ENCODE results near the gene URB1. TPM values are rescaled to one million over a fixed set of nuclear protein-coding genes. Genes with fewer than 3 reads are reported as not detected.

The URB1 gene
- total and polyA plus RNA-seq, 2 experiments from 2014 or later, result 7.7 to 44.1 TPM

GRCh38 chr21:32426592-32427051 lies 33.8 kb upstream of the URB1 start:
- ATAC-seq (no peak), DNase-seq (ENCODE audit: low spot score) (no peak)
- H3K27me3 ChIP-seq (ENCODE audit: insufficient read depth), result no peaks in the 10 kb centered on the region
- H3K4me2 ChIP-seq, result no peak overlapping the region
- no peaks in the 10 kb centered on the region for H3K36me3 ChIP-seq (ENCODE audit: insufficient read depth)
- H3K4me1 Mint-ChIP-seq, result peaks cover 13% of the 10 kb centered on the region
- H3K79me2 ChIP-seq (replicated peaks; ENCODE audit: insufficient read depth), result no peaks in the 10 kb centered on the region
- peaks cover 13% of the 10 kb centered on the region for H3K4me1 ChIP-seq (ENCODE audit: insufficient read depth)
- H3K9me3 Mint-ChIP-seq, result peaks cover 23% of the 10 kb centered on the region
- no peak overlapping the region for H3K27ac ChIP-seq (ENCODE audit: low read depth)
- no peaks in the 10 kb centered on the region for H3K9me2 ChIP-seq (ENCODE audit: insufficient read depth)
- no peak overlapping the region for H3K4me3 ChIP-seq
- H3K27me3 Mint-ChIP-seq (ENCODE audit: insufficient read depth, low read depth, poor library complexity), result peaks cover 3% of the 10 kb centered on the region
- H2AFZ ChIP-seq, result no peak overlapping the region
- H4K20me1 ChIP-seq (replicated peaks; ENCODE audit: insufficient read depth), result no peaks in the 10 kb centered on the region
- H3K36me3 Mint-ChIP-seq (ENCODE audit: low read depth), result peaks cover 17% of the 10 kb centered on the region
- H3F3A ChIP-seq (replicated peaks; ENCODE audit: low read depth), result no peaks in the 10 kb centered on the region
- H3K4me3 Mint-ChIP-seq, result no peak overlapping the region
- TF ChIP-seq ZNF331 (CRISPR knock-in tag; IDR thresholded peaks at IDR 0.05; ENCODE audit: low read depth), result no peak
- TF ChIP-seq CTCF (conservative IDR thresholded peaks at IDR 0.05; ENCODE audit: low read depth in 2 of 2), result no peak
- no peak for TF ChIP-seq NANOG (IDR thresholded peaks at IDR 0.05; ENCODE audit: borderline replicate concordance)
- no peak for TF ChIP-seq ZNF114 (CRISPR knock-in tag; IDR thresholded peaks at IDR 0.05)
- TF ChIP-seq REST (IDR thresholded peaks at IDR 0.05; ENCODE audit: unreplicated experiment), result no peak
- no peak for TF ChIP-seq EZH2phosphoT487 (IDR thresholded peaks at IDR 0.05; ENCODE audit: unreplicated experiment)
- TF ChIP-seq STAT1 (IDR thresholded peaks at IDR 0.05; ENCODE audit: unreplicated experiment), result no peak
- TF ChIP-seq CREB1 (CRISPR knock-in tag; IDR thresholded peaks at IDR 0.05; ENCODE audit: low read depth), result no peak
- TF ChIP-seq, protein P1, sequence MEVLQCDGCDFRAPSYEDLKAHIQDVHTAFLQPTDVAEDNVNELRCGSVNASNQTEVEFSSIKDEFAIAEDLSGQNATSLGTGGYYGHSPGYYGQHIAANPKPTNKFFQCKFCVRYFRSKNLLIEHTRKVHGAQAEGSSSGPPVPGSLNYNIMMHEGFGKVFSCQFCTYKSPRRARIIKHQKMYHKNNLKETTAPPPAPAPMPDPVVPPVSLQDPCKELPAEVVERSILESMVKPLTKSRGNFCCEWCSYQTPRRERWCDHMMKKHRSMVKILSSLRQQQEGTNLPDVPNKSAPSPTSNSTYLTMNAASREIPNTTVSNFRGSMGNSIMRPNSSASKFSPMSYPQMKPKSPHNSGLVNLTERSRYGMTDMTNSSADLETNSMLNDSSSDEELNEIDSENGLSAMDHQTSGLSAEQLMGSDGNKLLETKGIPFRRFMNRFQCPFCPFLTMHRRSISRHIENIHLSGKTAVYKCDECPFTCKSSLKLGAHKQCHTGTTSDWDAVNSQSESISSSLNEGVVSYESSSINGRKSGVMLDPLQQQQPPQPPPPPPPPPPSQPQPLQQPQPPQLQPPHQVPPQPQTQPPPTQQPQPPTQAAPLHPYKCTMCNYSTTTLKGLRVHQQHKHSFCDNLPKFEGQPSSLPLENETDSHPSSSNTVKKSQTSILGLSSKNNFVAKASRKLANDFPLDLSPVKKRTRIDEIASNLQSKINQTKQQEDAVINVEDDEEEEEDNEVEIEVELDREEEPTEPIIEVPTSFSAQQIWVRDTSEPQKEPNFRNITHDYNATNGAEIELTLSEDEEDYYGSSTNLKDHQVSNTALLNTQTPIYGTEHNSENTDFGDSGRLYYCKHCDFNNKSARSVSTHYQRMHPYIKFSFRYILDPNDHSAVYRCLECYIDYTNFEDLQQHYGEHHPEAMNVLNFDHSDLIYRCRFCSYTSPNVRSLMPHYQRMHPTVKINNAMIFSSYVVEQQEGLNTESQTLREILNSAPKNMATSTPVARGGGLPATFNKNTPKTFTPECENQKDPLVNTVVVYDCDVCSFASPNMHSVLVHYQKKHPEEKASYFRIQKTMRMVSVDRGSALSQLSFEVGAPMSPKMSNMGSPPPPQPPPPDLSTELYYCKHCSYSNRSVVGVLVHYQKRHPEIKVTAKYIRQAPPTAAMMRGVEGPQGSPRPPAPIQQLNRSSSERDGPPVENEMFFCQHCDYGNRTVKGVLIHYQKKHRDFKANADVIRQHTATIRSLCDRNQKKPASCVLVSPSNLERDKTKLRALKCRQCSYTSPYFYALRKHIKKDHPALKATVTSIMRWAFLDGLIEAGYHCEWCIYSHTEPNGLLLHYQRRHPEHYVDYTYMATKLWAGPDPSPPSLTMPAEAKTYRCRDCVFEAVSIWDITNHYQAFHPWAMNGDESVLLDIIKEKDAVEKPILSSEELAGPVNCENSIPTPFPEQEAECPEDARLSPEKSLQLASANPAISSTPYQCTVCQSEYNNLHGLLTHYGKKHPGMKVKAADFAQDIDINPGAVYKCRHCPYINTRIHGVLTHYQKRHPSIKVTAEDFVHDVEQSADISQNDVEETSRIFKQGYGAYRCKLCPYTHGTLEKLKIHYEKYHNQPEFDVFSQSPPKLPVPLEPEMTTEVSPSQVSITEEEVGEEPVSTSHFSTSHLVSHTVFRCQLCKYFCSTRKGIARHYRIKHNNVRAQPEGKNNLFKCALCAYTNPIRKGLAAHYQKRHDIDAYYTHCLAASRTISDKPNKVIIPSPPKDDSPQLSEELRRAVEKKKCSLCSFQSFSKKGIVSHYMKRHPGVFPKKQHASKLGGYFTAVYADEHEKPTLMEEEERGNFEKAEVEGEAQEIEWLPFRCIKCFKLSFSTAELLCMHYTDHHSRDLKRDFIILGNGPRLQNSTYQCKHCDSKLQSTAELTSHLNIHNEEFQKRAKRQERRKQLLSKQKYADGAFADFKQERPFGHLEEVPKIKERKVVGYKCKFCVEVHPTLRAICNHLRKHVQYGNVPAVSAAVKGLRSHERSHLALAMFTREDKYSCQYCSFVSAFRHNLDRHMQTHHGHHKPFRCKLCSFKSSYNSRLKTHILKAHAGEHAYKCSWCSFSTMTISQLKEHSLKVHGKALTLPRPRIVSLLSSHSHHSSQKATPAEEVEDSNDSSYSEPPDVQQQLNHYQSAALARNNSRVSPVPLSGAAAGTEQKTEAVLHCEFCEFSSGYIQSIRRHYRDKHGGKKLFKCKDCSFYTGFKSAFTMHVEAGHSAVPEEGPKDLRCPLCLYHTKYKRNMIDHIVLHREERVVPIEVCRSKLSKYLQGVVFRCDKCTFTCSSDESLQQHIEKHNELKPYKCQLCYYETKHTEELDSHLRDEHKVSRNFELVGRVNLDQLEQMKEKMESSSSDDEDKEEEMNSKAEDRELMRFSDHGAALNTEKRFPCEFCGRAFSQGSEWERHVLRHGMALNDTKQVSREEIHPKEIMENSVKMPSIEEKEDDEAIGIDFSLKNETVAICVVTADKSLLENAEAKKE (CRISPR knock-in tag; IDR thresholded peaks at IDR 0.05), result no peak
- TF ChIP-seq ETS1 (IDR thresholded peaks at IDR 0.05), result no peak
- no peak for TF ChIP-seq EZH2 (IDR thresholded peaks at IDR 0.05; ENCODE audit: low read depth, unreplicated experiment)
- TF ChIP-seq JUNB (IDR thresholded peaks at IDR 0.05; ENCODE audit: unreplicated experiment), result no peak
- TF ChIP-seq POLR2AphosphoS5 (IDR thresholded peaks at IDR 0.05; ENCODE audit: low read depth), result no peak
- no peak overlapping the region for H3K27ac Mint-ChIP-seq
